ENCODE data around the gene KDF1.
"Not testable (repeated sequence)": the region's sequence is repeated elsewhere in the genome, so short reads cannot be mapped to it uniquely, and the experiment has no call there.

Gene KDF1

GRCh38 chr1:26994787-26995517, 34.7 kb upstream of the KDF1 start:
- in situ Hi-C loops (cut with HindIII; ENCODE audit: low sequenced_read_pairs), result loop anchor here (5.0 kb wide), 1 partner anchor 42 kb away; no protein-coding TSS in a partner anchor

- in situ Hi-C loops (cut with HindIII; ENCODE audit: low sequenced_read_pairs), result no loop called here
These were observed 33.9 kb upstream of the KDF1 start for GRCh38 chr1:26994020-26994786.

DNA sequence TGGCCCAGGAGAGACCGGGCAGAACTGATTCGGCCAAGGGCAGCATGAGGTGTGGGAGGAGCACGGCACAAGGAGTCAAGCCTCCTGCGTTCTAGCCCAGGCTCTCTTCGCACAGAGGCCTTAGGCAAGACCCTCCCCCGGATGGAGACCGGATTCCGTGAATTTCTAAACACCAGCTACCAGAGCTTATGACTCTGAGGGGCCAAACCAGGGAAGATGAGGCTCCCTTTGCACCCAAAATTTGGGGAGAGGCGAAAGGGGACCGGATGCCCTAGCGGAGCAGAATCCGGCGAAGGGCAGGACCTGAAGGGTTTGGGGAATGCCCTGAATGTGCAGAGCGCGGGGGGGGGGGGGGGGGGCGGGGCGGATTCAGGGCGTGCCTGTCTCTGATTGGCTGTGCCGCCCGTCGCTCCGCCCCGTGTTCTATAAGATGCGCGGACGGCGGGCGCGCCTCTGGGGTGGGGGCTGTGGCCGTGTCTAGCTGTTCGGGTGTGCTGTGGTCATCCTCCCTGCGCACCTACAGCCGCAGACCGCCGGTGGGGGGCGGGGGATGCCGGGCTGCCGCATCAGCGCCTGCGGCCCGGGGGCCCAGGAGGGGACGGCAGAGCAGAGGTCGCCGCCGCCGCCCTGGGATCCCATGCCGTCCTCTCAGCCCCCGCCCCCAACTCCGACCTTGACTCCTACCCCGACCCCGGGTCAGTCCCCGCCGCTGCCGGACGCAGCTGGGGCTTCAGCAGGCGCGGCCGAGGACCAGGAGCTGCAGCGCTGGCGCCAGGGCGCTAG, 33.2 kb upstream of the KDF1 start, which contains the start of gene TRNP1:
TRNP1 (plus strand) TSS at position 456 of the 783 bp plus-strand sequence; CDS start at position 551, 95 bp downstream.
- in situ Hi-C loops (cut with HindIII; ENCODE audit: low sequenced_read_pairs), result no loop called here

DNA sequence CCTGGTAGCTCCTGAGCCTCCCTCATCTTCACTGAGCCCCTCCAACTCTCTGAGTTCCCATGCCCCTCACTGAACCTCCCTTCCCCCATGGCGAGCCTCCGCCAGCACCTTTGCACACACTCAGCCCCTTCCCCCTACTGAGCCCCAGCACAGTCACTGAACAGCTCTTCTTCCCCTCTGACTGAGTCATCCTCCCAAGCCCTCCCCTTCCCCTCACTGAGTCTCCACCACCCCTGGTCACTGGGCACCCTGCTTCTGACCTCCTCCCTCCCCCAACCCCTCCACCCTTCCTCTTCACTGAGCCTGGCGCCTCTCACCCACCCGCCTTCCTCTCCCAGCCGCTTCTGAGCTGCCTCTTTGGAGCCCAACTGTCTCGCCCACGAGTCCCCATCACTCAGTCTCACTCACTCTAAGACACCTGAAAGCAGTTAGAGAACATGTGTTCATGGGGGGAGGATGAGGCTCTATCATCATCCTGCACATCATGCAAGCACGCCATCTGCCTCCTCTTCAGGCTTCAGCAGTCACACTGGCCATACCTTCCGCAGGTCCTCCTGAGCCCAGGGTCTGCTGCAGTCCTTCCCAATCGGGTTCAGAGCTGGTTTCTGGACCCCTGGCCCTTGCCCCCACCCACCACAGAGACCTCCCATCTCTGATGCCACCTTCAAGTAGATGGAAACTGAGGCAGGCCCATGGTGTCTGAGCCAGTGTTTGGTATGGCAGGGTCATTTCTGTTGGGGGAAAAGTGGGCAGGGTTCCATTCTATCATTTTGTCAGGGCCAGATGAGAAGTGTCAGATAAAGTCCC, 31.2 kb upstream of the KDF1 start:
- in situ Hi-C loops (cut with HindIII; ENCODE audit: low sequenced_read_pairs), result no loop called here

DNA sequence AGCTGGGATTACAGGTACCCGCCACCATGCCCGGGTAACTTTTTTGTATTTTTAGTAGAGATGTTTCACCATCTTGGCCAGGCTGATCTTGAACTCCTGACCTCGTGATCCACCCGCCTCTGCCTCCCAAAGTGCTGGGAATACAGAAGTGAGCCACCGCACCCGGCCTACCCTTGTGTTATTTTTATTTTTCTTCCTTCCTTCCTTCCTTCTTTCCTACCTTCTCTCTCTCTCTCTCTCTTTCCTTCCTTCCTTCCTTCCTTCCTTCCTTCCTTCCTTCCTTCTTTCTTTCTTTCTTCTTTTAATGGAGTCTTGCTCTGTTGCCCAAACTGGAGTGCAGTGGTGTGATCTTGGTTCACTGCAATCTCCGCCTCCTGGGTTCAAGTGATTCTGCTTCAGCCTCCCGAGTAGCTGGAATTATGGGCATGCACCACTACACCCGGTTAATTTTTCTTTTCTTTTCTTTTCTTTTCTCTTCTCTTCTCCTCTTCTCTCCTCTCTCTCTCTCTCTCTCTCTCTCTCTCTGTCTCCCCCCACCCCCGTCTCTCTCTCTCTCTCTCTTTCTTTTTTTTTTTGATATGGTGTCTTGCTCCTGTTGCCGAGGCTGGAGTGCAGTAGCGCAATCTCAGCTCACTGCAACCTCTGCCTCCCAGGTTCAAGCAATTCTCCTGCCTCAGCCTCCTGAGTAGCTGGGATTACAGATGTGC, 29.3 kb upstream of the KDF1 start:
- in situ Hi-C loops (cut with HindIII; ENCODE audit: low sequenced_read_pairs), result not testable (repeated sequence)

GRCh38 chr1:26986658-26987057, 26.4 kb upstream of the KDF1 start:
- in situ Hi-C loops (cut with HindIII; ENCODE audit: low sequenced_read_pairs), result no loop called here

- in situ Hi-C loops (cut with HindIII; ENCODE audit: low sequenced_read_pairs), result no loop called here
These were observed 24.0 kb upstream of the KDF1 start for GRCh38 chr1:26984291-26984690.

DNA sequence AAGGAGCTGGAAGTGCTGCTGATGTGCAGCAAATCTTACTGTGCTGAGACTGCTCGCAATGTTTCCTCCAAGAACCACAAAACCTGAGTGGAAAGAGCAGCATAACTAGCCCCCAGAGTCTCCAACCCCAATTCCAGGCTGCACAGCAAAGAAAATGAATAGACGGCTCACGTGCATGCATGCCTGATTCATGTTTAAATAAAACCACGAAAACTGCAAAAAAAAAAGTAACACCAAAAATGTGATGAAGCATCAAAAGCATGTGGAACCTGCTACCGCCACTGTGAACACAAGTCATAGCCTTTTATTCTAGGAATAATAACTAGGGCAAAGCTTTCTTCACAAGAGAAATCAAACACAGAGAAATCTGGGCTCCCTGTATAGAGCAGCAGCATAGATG, 23.6 kb upstream of the KDF1 start:
- in situ Hi-C loops (cut with HindIII; ENCODE audit: low sequenced_read_pairs), result no loop called here

DNA sequence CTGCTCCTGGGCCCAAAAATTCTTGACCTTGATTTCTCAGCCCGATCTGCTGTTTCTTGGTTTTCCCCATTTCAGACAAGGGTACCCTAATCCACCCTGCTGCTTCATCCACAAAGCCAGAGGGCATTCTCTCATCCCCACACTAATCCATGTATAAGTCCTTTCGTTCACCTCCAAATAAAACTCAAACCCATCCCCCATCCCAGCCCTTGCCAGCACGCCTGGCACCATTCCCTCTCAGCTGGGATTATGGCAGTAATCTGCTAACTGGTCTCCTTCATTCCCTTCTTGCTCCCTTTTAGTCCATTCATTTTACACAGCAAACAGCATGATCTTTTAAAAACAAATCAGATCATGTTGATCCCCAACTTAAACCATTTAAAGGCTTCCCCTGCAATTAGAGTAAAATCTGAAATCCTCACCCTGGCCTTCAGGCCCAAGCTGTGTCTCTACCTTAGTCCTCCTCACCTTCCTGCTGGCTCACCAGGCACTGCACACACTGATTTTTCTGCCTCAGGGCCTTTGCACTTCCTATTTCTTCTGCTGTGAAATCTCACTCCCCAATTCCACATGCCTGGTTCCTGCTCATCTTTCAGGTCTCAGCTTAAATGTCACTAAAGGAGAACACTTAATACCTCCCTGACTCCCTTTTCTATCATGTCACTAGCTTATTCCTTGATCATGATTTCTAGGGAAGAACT, 21.0 kb upstream of the KDF1 start:
- in situ Hi-C loops (cut with HindIII; ENCODE audit: low sequenced_read_pairs), result no loop called here

- in situ Hi-C loops (cut with HindIII; ENCODE audit: low sequenced_read_pairs), result no loop called here
These were observed 18.6 kb upstream of the KDF1 start for GRCh38 chr1:26978901-26979300.

- in situ Hi-C loops (cut with HindIII; ENCODE audit: low sequenced_read_pairs), result no loop called here
These were observed 16.6 kb upstream of the KDF1 start for GRCh38 chr1:26976621-26977510.

DNA sequence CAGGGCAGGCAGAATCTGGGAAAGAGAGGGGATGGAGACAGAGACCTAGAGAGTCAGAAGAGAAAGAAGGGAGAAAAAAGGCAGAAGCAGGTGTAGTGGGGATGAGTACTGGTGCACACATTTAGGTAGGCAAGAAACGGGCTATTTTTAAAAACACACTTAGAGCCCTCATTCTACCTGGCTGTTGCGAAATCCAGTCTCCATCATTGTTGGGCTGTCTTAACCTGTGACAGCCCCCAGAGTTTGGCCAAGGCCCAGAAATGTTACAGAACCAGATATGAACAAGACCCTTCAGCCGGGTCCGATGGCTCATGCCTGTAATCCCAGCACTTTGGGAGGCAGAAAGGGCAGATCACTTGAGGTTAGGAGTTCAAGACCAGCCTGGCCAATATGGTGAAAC, 12.6 kb upstream of the KDF1 start:
- in situ Hi-C loops (cut with HindIII; ENCODE audit: low sequenced_read_pairs), result loop anchor here (25.0 kb wide), 1 partner anchor 264 kb away; the partner anchor contains the start of gene WDTC1

DNA sequence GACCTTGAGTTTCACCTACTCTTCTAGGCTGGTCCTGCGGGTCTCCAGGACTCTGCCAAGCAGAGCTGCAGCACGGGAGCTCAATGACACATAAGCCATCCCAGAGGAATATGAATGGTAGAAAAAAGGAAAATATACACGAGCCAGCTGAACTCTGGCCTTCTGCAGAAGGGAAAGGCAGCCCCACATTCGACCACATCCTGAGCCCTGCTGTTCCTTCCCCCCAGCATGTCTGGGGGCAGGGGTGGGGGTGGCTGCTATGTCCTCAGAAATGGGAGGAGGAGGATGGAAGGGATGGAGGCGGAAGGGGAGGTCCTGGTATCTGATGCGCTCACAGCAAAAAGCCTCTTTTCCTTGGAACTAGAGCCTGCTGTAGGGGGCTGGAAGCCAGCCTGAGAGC, 12.1 kb upstream of the KDF1 start:
- in situ Hi-C loops (cut with HindIII; ENCODE audit: low sequenced_read_pairs), result loop anchor here (25.0 kb wide), 1 partner anchor 265 kb away; the partner anchor contains the start of gene WDTC1

DNA sequence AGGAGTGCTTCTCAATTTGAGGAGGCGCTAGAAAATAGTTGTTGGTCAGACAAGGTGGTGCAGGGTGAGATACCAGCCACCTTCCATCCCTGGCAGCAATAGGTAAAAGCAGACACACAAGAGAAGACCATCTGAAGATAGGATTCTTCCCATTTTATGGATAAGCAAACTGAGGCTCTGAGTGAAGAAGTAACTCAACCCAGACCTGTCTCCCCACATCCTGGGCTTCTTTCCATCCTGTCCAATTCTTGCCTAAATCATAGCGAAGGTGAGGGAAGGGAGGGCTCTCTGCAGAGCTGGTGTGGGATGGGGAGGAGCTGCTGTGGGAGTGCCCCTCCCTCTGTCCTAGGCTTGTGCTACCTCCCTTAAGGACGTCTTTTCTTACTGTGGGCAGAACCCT, 11.3 kb upstream of the KDF1 start:
- in situ Hi-C loops (cut with HindIII; ENCODE audit: low sequenced_read_pairs), result loop anchor here (25.0 kb wide), 1 partner anchor 266 kb away; the partner anchor contains the start of gene WDTC1

- in situ Hi-C loops (cut with HindIII; ENCODE audit: low sequenced_read_pairs), result loop anchor here (25.0 kb wide), 1 partner anchor 266 kb away; the partner anchor contains the start of gene WDTC1
These were observed 10.5 kb upstream of the KDF1 start for GRCh38 chr1:26970810-26971209.

GRCh38 chr1:26965628-26966027, 5.4 kb upstream of the KDF1 start:
- in situ Hi-C loops (cut with HindIII; ENCODE audit: low sequenced_read_pairs), result loop anchor here (25.0 kb wide), 1 partner anchor 272 kb away; the partner anchor contains the start of gene WDTC1

GRCh38 chr1:26965213-26965612, 4.9 kb upstream of the KDF1 start:
- in situ Hi-C loops (cut with HindIII; ENCODE audit: low sequenced_read_pairs), result loop anchor here (25.0 kb wide), 1 partner anchor 272 kb away; the partner anchor contains the start of gene WDTC1

DNA sequence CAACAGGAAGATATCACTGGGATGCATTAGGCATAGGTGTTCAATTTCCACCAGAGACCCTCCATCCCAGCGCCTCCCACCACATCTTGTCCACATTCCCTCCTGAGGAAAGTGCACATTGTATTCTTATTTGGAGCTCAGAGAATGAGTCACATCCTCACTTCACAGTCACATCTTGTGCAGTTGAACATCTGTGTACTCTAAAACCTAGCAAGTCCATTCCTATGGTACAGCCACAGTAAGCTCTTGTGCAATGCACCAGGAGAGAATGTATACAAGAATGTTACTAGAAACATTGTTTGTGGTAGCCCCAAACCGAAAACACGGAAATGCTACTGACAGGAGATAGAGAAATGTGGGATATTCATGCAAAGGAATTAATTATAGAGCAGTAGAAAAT, 1.6 kb upstream of the KDF1 start:
- in situ Hi-C loops (cut with HindIII; ENCODE audit: low sequenced_read_pairs), result loop anchor here (5.0 to 25.0 kb wide), 3 partner anchors 65 to 275 kb away; partner anchors contain the start of gene WDTC1
